ENCODE results near the gene CEBPG. TPM values are rescaled to one million over a fixed set of nuclear protein-coding genes. Genes with fewer than 3 reads are reported as not detected.
A peak's percentile ranks its signal among the peaks of the same experiment; 100 is the strongest.

CEBPG gene
- total RNA-seq, 1 donor from 2014 or later = 19.3 TPM

DNA sequence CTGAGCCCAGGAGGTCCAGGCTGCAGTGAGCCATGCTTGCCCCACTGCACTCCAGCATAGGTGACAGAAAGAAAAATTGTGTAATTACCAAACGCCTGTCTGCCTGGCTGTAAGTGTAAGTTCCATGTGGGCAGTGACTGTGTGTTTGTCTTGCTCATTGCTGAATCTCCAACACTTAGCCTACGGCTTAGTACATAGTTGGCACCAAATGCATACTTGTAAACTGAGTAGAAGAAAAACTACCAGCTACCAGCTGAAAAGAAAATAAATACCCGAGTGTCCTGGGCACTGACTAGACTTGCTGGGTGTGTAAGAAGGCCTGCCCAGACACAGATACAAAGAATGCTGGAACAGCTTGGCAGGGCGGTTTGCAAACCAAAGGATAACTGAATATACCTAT is 2.7 kb upstream of the CEBPG start:
- TF ChIP-seq, protein P1, sequence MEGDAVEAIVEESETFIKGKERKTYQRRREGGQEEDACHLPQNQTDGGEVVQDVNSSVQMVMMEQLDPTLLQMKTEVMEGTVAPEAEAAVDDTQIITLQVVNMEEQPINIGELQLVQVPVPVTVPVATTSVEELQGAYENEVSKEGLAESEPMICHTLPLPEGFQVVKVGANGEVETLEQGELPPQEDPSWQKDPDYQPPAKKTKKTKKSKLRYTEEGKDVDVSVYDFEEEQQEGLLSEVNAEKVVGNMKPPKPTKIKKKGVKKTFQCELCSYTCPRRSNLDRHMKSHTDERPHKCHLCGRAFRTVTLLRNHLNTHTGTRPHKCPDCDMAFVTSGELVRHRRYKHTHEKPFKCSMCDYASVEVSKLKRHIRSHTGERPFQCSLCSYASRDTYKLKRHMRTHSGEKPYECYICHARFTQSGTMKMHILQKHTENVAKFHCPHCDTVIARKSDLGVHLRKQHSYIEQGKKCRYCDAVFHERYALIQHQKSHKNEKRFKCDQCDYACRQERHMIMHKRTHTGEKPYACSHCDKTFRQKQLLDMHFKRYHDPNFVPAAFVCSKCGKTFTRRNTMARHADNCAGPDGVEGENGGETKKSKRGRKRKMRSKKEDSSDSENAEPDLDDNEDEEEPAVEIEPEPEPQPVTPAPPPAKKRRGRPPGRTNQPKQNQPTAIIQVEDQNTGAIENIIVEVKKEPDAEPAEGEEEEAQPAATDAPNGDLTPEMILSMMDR (conservative IDR thresholded peaks at IDR 0.05; ENCODE audit: low read depth, low read length) = no peak
- no peak overlapping the region for H3K4me3 ChIP-seq (ENCODE audit: low read depth, low read length)
- no peak for DNase-seq (ENCODE audit: low read depth)

DNA sequence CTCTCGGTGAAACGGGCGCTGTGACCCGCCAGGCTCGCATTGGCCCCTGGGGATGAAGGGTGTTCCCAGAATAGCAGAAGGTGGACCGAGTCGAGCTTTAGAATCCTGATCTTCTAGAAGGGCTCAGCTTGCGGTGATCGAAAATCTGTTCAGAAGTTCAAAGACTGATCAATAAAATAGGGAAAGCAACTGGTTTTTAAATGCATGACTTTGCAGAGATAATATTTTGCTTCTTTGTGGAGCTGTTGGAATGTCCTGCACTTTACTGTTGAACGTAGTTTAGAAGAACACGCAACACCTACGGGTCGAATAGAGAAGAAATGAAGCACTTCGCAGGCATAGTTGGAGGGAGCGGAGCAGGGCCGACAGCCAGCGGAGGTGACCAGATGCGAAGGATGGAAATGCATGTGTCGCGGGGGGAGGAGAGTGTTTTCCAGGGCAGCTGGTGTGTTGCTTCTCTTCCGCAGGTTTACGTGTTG is 766 bp downstream of the CEBPG start:
- peak overlapping the region; percentile 79 for H3K4me3 ChIP-seq (ENCODE audit: low read depth, low read length)
- no peak for DNase-seq (ENCODE audit: low read depth)
- TF ChIP-seq, protein P1 (conservative IDR thresholded peaks at IDR 0.05; ENCODE audit: low read depth, low read length) = peak; percentile 28

DNA sequence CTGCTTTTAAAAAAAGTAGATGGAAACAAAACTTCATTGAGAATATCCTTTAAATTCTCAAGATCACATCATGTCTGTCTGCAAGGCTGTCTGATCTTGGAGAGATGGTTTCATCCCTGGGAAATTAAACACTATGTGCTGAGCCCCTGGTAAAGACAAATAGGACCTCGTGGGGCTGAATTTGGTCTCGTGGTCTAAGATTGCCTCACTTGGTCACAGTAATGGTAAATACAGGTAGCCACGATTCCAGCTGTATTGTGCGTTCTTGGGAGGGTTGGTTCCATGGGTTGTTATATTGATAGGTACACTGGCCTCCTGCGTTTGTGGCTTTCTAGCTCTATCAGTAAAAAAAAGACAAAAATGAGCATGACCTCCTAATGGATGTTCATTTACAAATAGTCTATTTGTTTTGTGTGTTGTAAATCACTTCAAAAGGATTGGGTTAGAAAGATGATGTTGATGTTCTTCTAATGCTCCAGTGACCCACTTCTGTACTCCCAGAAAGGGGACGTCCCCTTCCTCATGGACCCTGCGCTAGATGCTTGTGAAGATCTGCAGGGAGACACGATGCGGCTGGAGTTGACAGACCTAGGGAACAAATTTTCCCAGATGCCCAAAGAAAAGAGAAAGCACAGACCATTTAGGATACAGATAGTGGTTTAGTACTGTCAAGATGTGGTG is 1.8 kb downstream of the CEBPG start:
- TF ChIP-seq, protein P1 (conservative IDR thresholded peaks at IDR 0.05; ENCODE audit: low read depth, low read length) = no peak
- no peak overlapping the region for H3K4me3 ChIP-seq (ENCODE audit: low read depth, low read length)

DNA sequence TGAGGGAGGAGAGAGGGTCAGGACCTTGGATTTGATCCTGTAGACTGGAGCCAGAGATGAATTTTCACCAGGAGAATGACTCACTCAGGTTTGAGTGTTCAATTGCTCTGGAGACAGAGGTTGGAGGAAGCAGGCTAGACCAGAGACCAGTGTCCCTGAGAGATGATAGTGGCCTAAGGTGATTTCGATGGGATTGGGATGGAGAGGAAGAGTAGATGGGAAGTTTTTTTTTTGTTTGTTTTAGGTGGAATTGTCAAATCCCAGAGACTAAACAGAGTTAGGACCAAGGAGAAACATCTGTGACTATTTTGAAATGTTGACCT is 2.3 kb downstream of the CEBPG start:
- no peak overlapping the region for H3K4me3 ChIP-seq (ENCODE audit: low read depth, low read length)
- TF ChIP-seq, protein P1 (conservative IDR thresholded peaks at IDR 0.05; ENCODE audit: low read depth, low read length) = no peak
- DNase-seq (ENCODE audit: low read depth) = no peak

More for the DNA sequence above, 1.8 kb downstream of the CEBPG start:
- DNase-seq (ENCODE audit: low read depth) = no peak

DNA sequence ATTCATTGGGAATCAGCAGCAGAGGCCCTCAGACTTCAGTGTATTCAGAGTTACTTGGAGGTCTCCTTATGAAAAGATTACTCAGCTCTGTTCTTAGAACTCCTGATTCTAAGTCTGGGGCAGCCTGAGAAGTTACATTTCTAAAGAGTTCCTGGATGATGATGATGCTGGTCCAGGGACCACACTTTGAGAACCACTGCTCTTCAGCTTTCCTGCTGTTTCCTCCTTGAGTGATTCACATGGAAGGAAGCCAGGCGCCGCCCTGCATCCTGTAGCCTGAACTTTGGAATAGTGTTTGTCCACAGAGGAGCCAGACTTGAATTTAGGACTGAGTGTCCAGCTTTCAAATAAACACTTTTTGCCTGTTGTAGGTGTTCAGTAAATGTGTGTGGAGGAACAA is 2.9 kb downstream of the CEBPG start:
- TF ChIP-seq, protein P1 (conservative IDR thresholded peaks at IDR 0.05; ENCODE audit: low read depth, low read length) = no peak
- DNase-seq (ENCODE audit: low read depth) = no peak
- H3K4me3 ChIP-seq (ENCODE audit: low read depth, low read length) = no peak overlapping the region

DNA sequence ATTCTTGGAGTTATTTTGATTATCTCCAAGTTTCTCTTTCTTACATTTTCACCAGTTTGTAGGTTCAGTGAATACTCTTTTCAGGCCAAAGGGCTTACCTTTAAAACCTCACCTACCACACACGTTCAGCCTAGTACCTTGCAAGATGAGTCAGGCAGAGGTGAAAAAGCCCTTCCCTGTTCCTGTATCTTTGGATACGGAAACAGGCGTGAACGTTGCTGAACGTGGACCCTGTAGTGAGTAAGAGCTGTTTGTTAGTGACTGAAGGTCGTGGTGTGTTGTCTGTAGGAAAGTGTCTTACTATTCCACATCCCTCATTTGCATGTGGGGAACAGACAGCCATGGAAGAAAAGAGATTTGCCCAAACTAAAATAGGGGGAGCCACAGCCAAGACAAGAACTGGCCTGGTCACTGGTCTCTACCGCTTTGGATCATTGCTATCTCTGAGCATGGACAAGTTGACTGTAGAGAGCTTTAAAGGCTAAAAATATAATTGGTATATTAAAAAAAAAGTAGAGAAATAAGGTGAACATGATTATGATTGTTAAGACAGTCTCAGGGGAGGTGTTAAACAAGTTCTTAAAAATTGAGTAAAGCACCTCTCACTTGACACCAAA is 3.5 kb downstream of the CEBPG start:
- DNase-seq (ENCODE audit: low read depth) = no peak
- H3K4me3 ChIP-seq (ENCODE audit: low read depth, low read length) = no peak overlapping the region
- TF ChIP-seq, protein P1 (conservative IDR thresholded peaks at IDR 0.05; ENCODE audit: low read depth, low read length) = no peak

Measured in epithelial cell of proximal tubule (primary cell).